G401.6 (cell line): ENCODE data around the gene FCGR2B.
"Not testable (repeated sequence)": the region's sequence is repeated elsewhere in the genome, so short reads cannot be mapped to it uniquely, and the experiment has no call there.

Experiments used
- FAIRE-seq: peaks from 2 replicates; lab custom pipeline; 2012; peaks lifted over from hg19 to GRCh38; lab: Jason Lieb, UNC

FCGR2B gene

GRCh38 chr1:161706113-161706481, 43.2 kb downstream of the FCGR2B start:
- no peak for FAIRE-seq

GRCh38 chr1:161706482-161707347, 43.8 kb downstream of the FCGR2B start, which contains the start of gene FCRLA:
Gene FCRLA, plus strand, starts transcription at chr1:161707229. Its CDS starts 36 bp downstream, at chr1:161707265.
- no peak for FAIRE-seq

GRCh38 chr1:161707503-161707902, 44.6 kb downstream of the FCGR2B start:
- no peak for FAIRE-seq

GRCh38 chr1:161709373-161709772, 46.4 kb downstream of the FCGR2B start:
- no peak for FAIRE-seq

- FAIRE-seq, result no peak
These were observed 47.6 kb downstream of the FCGR2B start for GRCh38 chr1:161710560-161710959.

- FAIRE-seq, result no peak
These were observed 55.8 kb downstream of the FCGR2B start for GRCh38 chr1:161718559-161719324.

GRCh38 chr1:161719325-161719611, 56.3 kb downstream of the FCGR2B start:
- no peak for FAIRE-seq

- no peak for FAIRE-seq
These were observed 57.5 kb downstream of the FCGR2B start for GRCh38 chr1:161720422-161720821.

- FAIRE-seq, result no peak
These were observed 58.2 kb downstream of the FCGR2B start, which contains the start of gene FCRLB for GRCh38 chr1:161720956-161721737. Gene FCRLB, plus strand, starts transcription at chr1:161721544. Its CDS starts 1,129 bp downstream, at chr1:161722673.

GRCh38 chr1:161721738-161722343, 58.9 kb downstream of the FCGR2B start:
- no peak for FAIRE-seq

- no peak for FAIRE-seq
These were observed 59.5 kb downstream of the FCGR2B start for GRCh38 chr1:161722406-161722805.

- FAIRE-seq, result no peak
These were observed 60.7 kb downstream of the FCGR2B start for GRCh38 chr1:161723459-161724141.

- FAIRE-seq, result not testable (repeated sequence)
These were observed 62.4 kb downstream of the FCGR2B start for GRCh38 chr1:161725258-161725907.

- FAIRE-seq, result no peak
These were observed 63.0 kb downstream of the FCGR2B start for GRCh38 chr1:161725908-161726472.

GRCh38 chr1:161726473-161727255, 63.7 kb downstream of the FCGR2B start:
- FAIRE-seq, result no peak

- no peak for FAIRE-seq
These were observed 64.4 kb downstream of the FCGR2B start for GRCh38 chr1:161727256-161727924.
